SU-DHL-6 (cell line): ENCODE results near the gene ANKS1B.

Source experiments
- H2AFZ ChIP-seq: fragments of 200-600 bp; sonication (generic); 2 replicates; pipeline ENCODE4 v1.6.1; 2014; ENCODE audit warnings: low read depth, mild to moderate bottlenecking, moderate library complexity, mixed read lengths, antibody characterized with exemption, low read length; ENCODE audit not compliant: severe bottlenecking
- H3F3A ChIP-seq: fragments of 200-600 bp; shearing (Covaris generic); 2 replicates; pipeline ENCODE4 v1.6.0; 2016; ENCODE audit warnings: antibody characterized with exemption, mild to moderate bottlenecking; ENCODE audit not compliant: insufficient read depth
- H3K27ac ChIP-seq: fragments of 200-600 bp; sonication (generic); 2 replicates; pipeline ENCODE4 v1.5.1; 2016; ENCODE audit warnings: low read depth, mild to moderate bottlenecking, low read length, moderate library complexity, mixed read lengths
- H3K27me3 ChIP-seq: fragments of 200-600 bp; sonication (generic), shearing (Covaris generic); 2 replicates; pipeline ENCODE4 v1.6.0; 2014; ENCODE audit warnings: mild to moderate bottlenecking, low read length
- H3K36me3 ChIP-seq: fragments of 200-600 bp; sonication (generic); 2 replicates; pipeline ENCODE4 v1.6.1; 2014; ENCODE audit warnings: mild to moderate bottlenecking, low read length, mixed read lengths
- H3K4me2 ChIP-seq: fragments of 300-600, 200-600 bp; shearing (Covaris generic), sonication (generic); 2 replicates; pipeline ENCODE4 v1.6.0; 2014; ENCODE audit warnings: low read length, low read depth, mild to moderate bottlenecking; ENCODE audit not compliant: poor library complexity, severe bottlenecking
- H3K4me3 ChIP-seq: fragments of 200-600 bp; sonication (generic); 2 replicates; pipeline ENCODE4 v1.5.1; 2014; ENCODE audit warnings: antibody characterized with exemption, low read length, mild to moderate bottlenecking, mixed read lengths; ENCODE audit not compliant: insufficient read depth, poor library complexity, severe bottlenecking
- H3K79me2 ChIP-seq: fragments of 200-600 bp; sonication (generic); 2 replicates; pipeline ENCODE4 v1.6.1; 2014; ENCODE audit warnings: mild to moderate bottlenecking, low read length, moderate library complexity; ENCODE audit not compliant: insufficient read depth
- H3K9ac ChIP-seq: fragments of 200-600 bp; sonication (generic); 2 replicates; pipeline ENCODE4 v1.7.0; 2014; ENCODE audit warnings: mild to moderate bottlenecking, low read length
- H3K9me2 ChIP-seq: fragments of 200-600 bp; sonication (generic); replicated peaks from 2 replicates; pipeline ENCODE4 v1.6.1; 2014; ENCODE audit warnings: low read length; ENCODE audit not compliant: insufficient read depth
- H3K9me3 ChIP-seq: fragments of 200-600 bp; sonication (generic); 2 replicates; pipeline ENCODE4 v1.6.1; 2014; ENCODE audit warnings: low read length, mixed read lengths; ENCODE audit not compliant: insufficient read depth
- H4K20me1 ChIP-seq: fragments of 200-600 bp; sonication (generic); 2 replicates; pipeline ENCODE4 v1.6.1; 2014; ENCODE audit warnings: low read depth, mild to moderate bottlenecking, antibody characterized with exemption, low read length, moderate library complexity, mixed read lengths
- EZH2phosphoT487 ChIP-seq: fragments of 200-600 bp; sonication (generic), shearing (Covaris generic); conservative IDR thresholded peaks from 2 replicates; pipeline ENCODE4 v1.6.1; 2018; ENCODE audit warnings: mild to moderate bottlenecking, antibody characterized with exemption, low read length, moderate library complexity, mixed read lengths
- TF ChIP-seq, protein P1 (sequence below): fragments of 200-600 bp; sonication (generic); IDR thresholded peaks from one replicate; pipeline ENCODE4 v1.5.1; 2017; ENCODE audit warnings: antibody characterized with exemption, mild to moderate bottlenecking, low read length, moderate library complexity; ENCODE audit not compliant: insufficient read depth, poor library complexity, severe bottlenecking

Gene ANKS1B

DNA sequence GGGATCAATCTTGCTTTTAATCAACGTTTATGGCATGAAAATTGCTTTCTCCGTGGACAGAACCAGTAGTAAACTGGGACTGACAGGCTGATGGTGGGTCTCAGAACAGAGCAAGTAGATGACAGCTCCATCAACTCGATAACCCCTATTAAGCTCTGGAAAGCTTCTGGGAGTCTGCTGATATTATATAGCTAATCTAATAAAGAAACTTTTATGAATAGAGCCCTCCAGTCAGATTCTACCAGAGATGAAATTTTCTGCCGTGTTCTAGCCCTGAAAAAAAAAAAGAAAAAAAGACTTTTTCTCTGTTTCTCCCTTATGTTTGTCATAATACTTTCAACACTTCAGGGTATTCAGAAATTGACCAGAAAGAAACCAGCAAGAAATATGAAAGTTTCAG is 1168.0 kb downstream of the ANKS1B start:
- Histone ChIP-seq H3K27me3 (no peaks in the 10 kb centered on the region), H3K79me2 (no peaks in the 10 kb centered on the region), H3K4me3 (no peak overlapping the region), H4K20me1 (no peaks in the 10 kb centered on the region), H2AFZ (no peak overlapping the region), H3F3A (no peaks in the 10 kb centered on the region), H3K9me2 (no peaks in the 10 kb centered on the region), H3K4me2 (no peak overlapping the region), H3K9ac (no peak overlapping the region), H3K9me3 (no peaks in the 10 kb centered on the region), H3K36me3 (no peaks in the 10 kb centered on the region), H3K27ac (no peak overlapping the region)
- no peak for TF ChIP-seq EZH2phosphoT487
- TF ChIP-seq, protein P1, sequence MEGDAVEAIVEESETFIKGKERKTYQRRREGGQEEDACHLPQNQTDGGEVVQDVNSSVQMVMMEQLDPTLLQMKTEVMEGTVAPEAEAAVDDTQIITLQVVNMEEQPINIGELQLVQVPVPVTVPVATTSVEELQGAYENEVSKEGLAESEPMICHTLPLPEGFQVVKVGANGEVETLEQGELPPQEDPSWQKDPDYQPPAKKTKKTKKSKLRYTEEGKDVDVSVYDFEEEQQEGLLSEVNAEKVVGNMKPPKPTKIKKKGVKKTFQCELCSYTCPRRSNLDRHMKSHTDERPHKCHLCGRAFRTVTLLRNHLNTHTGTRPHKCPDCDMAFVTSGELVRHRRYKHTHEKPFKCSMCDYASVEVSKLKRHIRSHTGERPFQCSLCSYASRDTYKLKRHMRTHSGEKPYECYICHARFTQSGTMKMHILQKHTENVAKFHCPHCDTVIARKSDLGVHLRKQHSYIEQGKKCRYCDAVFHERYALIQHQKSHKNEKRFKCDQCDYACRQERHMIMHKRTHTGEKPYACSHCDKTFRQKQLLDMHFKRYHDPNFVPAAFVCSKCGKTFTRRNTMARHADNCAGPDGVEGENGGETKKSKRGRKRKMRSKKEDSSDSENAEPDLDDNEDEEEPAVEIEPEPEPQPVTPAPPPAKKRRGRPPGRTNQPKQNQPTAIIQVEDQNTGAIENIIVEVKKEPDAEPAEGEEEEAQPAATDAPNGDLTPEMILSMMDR, result no peak

DNA sequence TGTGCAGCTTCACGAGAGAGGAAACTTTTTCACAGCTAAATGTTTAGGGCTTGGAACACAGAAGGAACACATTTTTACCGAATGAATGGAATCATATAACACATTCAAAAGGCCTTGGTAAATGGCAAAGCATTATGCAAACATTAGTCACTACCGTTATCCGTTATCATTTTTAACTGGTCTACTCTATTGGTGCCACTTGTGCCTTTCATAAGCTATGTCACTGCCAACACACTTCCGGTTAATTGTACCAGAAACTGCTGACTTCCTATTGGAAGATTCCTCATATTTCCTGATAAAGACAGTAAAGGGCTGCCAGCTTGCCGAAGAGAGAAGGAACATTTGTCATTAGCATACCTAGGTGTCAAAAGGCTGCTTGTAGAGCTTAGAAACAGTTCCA is 1170.5 kb downstream of the ANKS1B start:
- H3K4me2 ChIP-seq, result no peak overlapping the region
- H3K9ac ChIP-seq, result no peak overlapping the region
- H3K27ac ChIP-seq, result no peak overlapping the region
- H3F3A ChIP-seq, result no peaks in the 10 kb centered on the region
- no peaks in the 10 kb centered on the region for H4K20me1 ChIP-seq
- H3K9me3 ChIP-seq, result no peaks in the 10 kb centered on the region
- H3K4me3 ChIP-seq, result no peak overlapping the region
- no peak overlapping the region for H2AFZ ChIP-seq
- H3K9me2 ChIP-seq, result no peaks in the 10 kb centered on the region
- no peaks in the 10 kb centered on the region for H3K27me3 ChIP-seq
- H3K79me2 ChIP-seq, result no peaks in the 10 kb centered on the region
- TF ChIP-seq, protein P1, result no peak
- TF ChIP-seq EZH2phosphoT487, result no peak
- no peaks in the 10 kb centered on the region for H3K36me3 ChIP-seq

DNA sequence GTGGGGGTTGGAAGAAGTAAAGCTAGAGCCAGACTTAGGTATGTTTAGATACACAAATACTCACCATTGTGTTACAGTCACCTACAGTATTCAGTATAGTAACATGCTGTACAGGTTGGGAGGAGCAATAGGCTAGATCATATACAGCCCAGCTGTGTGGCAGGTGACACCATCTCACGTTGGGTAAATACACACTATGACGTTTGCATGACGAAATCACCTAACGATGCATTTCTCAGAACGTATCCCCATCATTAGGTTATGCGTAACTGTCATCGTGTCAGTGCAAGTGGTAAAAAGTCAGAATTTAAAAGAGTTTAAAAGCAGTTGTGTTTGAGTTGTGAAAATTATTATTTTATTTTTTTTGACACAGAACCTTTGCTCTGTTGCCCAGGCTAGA is 1172.5 kb downstream of the ANKS1B start:
- H3K36me3 ChIP-seq, result no peaks in the 10 kb centered on the region
- H4K20me1 ChIP-seq, result no peaks in the 10 kb centered on the region
- H3K27me3 ChIP-seq, result no peaks in the 10 kb centered on the region
- TF ChIP-seq, protein P1, result no peak
- TF ChIP-seq EZH2phosphoT487, result no peak
- no peaks in the 10 kb centered on the region for H3K9me2 ChIP-seq
- no peaks in the 10 kb centered on the region for H3F3A ChIP-seq
- H3K4me2 ChIP-seq, result no peak overlapping the region
- no peak overlapping the region for H2AFZ ChIP-seq
- no peaks in the 10 kb centered on the region for H3K79me2 ChIP-seq
- no peak overlapping the region for H3K9ac ChIP-seq
- no peaks in the 10 kb centered on the region for H3K9me3 ChIP-seq
- no peak overlapping the region for H3K27ac ChIP-seq
- H3K4me3 ChIP-seq, result no peak overlapping the region
